BE2C (cell line): ENCODE data around the gene OBI1.

ENCODE experiments used
- DNase-seq: peaks from one replicate; pipeline ENCODE4 v3.0.0-alpha.2; 2020
- H3K27me3 ChIP-seq: fragments of 250-450 bp; sonication (Bioruptor Pico); 2 replicates; pipeline ENCODE4 v1.5.1; 2020; ENCODE audit warnings: mild to moderate bottlenecking
- H3K36me3 ChIP-seq: fragments of 250-450 bp; sonication (Bioruptor Pico); 2 replicates; pipeline ENCODE4 v1.5.1; 2020; ENCODE audit warnings: mild to moderate bottlenecking
- H3K4me1 ChIP-seq: fragments of 250-450 bp; sonication (Bioruptor Pico); 2 replicates; pipeline ENCODE4 v1.5.1; 2020
- H3K4me3 ChIP-seq: 2 replicates; pipeline ENCODE4 v1.5.1; 2011; ENCODE audit warnings: low read depth, low read length
- H3K9me3 ChIP-seq: fragments of 250-450 bp; sonication (Bioruptor Pico); 2 replicates; pipeline ENCODE4 v1.5.1; 2020
- CTCF ChIP-seq: IDR thresholded peaks from 2 replicates; pipeline ENCODE4 v1.5.1; 2012; ENCODE audit warnings: mild to moderate bottlenecking, low read depth, low read length

Gene OBI1

GRCh38 chr13:78601874-78602560 is 56.9 kb downstream of the OBI1 start:
- Histone ChIP-seq H3K4me3 (peak overlapping the region; percentile 57; the same call in 1 of the 2 replicates), H3K9me3 (0 out of 2 replicates have a peak, but pooled peaks cover under 1% of the 10 kb centered on the region), H3K27me3 (peaks cover 97% of the 10 kb centered on the region), H3K36me3 (no peaks in the 10 kb centered on the region), H3K4me1 (peaks cover 4% of the 10 kb centered on the region)
- no peak for TF ChIP-seq CTCF
- no peak for DNase-seq

- H3K27me3 ChIP-seq: peaks cover 97% of the 10 kb centered on the region
- no peaks in the 10 kb centered on the region for H3K36me3 ChIP-seq
- no peak overlapping the region for H3K4me3 ChIP-seq
- no peak for TF ChIP-seq CTCF
- DNase-seq: no peak
- 0 out of 2 replicates have a peak, but pooled peaks cover 2% of the 10 kb centered on the region for H3K9me3 ChIP-seq
- H3K4me1 ChIP-seq: peaks cover 4% of the 10 kb centered on the region
Measured at GRCh38 chr13:78601124-78601873, 57.7 kb downstream of the OBI1 start.

- H3K27me3 ChIP-seq: peaks cover 97% of the 10 kb centered on the region
- no peaks in the 10 kb centered on the region for H3K36me3 ChIP-seq
- 0 out of 2 replicates have a peak, but pooled peaks cover 2% of the 10 kb centered on the region for H3K9me3 ChIP-seq
- DNase-seq: no peak
- peaks cover 4% of the 10 kb centered on the region for H3K4me1 ChIP-seq
- no peak overlapping the region for H3K4me3 ChIP-seq
- TF ChIP-seq CTCF: no peak
Measured at GRCh38 chr13:78600280-78600883, 58.6 kb downstream of the OBI1 start.

GRCh38 chr13:78599645-78600279 is 59.2 kb downstream of the OBI1 start:
- H3K27me3 ChIP-seq: peaks cover 97% of the 10 kb centered on the region

More at GRCh38 chr13:78599645-78600279, 59.2 kb downstream of the OBI1 start:
- H3K9me3 ChIP-seq: 0 out of 2 replicates have a peak, but pooled peaks cover 2% of the 10 kb centered on the region
- TF ChIP-seq CTCF: no peak
- H3K4me1 ChIP-seq: peaks cover under 1% of the 10 kb centered on the region
- no peaks in the 10 kb centered on the region for H3K36me3 ChIP-seq
- no peak for DNase-seq
- no peak overlapping the region for H3K4me3 ChIP-seq
